ENCODE measurements around the gene ZNF445.
"Not testable (repeated sequence)": the region's sequence is repeated elsewhere in the genome, so short reads cannot be mapped to it uniquely, and the experiment has no call there.

Gene ZNF445

DNA sequence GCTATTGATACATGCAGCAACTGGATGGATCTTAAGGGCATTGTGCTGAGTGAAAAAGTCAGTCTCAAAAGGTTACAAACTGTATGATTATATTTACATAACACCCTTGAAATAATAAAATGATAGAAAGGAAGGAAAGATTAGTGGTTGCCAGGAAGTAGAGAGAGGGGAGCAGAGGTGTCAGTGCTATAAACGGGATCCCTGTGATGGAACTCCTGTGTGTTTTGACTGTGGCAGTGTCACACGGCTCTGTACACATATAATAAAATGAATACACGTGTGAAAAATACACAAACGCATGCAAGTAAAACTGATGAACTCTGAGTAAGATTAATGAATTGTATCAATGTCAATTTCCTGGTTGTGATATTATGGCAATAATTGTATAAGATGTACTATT lies 78.6 kb downstream of the ZNF445 start:
- no peak for DNase-seq (ENCODE audit: low spot score)

DNA sequence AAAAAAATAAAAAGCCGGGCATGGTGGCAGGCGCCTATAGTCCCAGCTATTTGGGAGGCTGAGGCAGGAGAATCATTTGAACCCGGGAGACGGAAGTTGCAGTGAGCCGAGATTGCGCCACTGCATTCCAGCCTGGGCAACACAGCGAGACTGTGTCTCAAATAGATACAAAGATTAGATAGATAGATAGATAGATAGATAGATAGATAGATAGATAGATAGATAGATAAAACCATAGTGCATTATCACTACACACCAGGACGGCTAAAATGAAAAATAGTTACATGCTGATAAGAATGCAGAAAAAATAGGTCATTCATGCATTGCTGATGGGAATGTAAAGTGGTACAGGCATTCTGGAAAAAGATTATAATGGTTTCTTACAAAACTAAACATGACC lies 79.2 kb downstream of the ZNF445 start:
- DNase-seq (ENCODE audit: low spot score), result not testable (repeated sequence)

DNA sequence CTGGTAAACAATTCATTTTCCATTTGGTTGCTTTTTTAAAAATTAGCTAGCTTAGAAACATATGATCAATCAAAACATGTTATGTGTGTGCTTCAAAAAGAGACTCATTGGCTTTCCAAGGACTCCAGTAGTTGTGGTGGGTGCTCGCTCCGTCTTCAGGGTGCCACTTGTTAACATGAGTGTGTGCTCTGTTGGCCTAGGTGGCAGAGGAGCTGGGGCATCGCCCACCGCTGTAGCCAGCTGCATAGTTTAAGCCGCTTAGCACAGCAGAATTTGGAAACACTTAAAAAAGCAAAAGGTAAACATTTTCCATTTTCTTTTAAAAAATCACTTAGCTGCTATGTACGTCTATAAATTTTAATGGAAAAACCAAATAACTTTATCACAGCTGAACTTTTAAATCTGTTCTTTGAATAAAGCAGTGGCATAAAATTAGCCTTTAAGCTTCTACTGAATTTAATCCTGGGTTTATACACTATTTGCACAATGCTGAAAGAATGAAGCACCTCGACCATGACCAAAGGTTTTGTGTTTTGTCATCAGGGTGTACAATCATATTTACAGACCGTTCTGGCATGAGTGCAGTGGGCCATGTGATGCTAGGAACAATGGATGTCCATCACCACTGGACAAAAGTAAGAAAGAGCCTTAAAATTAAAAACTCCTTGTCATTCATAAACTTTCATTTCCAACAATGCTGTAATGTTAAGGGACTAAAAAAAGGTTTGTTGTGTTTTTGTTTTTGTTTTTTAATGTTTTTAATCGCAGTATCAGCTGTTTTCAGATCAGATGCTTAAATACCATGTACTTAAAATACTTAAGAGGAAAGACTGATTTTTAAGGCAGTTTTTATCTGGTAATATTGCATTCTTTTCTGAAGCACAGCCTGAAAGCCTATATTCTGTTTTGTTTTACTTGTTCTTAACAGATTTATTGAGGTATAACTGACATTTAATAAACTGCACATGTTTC lies 81.0 kb downstream of the ZNF445 start:
- DNase-seq (ENCODE audit: low spot score), result no peak

DNA sequence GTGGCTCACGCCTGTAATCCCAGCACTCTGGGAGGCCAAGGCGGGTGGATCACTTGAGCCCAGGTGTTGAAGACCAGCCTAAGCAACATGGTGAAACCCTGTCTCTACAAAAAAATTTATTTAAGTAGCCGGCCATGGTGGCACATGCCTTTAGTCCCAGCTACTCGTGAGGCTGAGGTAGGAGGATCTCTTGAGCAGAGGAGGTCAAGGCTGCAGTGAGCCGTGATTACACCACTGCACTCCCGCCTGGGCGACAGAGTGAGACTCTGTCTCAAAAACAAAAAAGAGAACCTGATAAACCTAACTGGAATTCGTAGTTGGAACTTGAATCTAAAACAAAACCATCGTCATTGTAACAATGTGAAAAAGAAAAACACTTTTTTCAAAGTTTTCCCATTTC lies 81.8 kb downstream of the ZNF445 start:
- DNase-seq (ENCODE audit: low spot score), result no peak

DNA sequence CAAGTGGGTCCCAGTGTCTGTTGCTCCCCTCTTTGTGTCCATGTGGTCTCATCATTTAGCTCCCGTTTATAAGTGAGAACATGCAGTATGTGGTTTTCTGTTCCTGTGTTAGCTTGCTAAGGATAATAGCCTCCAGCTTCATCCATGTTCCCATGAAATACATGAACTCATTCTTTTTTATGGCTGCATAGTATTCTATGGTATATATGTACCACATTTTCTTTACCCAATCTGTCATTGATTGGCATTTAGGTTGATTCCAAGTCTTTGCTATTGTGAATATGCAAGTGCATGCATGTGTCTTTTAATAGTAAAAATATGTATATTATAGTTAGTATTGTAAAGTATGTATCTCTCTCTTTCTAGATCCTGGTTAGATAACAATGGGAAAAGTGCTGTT lies 85.0 kb downstream of the ZNF445 start:
- DNase-seq (ENCODE audit: low spot score), result no peak

DNA sequence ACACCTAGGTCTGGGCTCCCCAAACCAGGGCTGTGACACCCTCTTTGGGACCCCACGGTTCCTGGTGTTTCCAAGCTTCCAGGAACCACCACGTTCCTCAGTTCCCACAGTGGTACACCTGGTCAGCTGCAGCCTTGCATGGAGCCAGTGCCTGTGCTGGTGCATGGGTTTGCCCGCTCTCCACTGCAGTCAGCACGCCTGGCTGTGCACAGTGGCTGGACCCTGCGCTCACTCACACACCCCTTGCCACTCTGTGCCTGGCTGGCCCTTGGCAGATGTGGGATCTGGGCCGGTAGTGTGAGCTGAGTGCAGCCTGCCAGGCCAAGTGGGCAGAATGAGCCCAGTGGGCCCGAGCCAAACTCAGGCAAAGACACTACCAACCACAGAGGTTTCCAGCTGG lies 90.1 kb downstream of the ZNF445 start:
- DNase-seq (ENCODE audit: low spot score), result no peak

Data from globus pallidus (tissue), 1 donor.